ENCODE results near the gene EYS.

GRCh38 chr6:65170273-65170672 lies 536.8 kb downstream of the EYS start:
- TF ChIP-seq POLR2A (IDR thresholded peaks at IDR 0.05; ENCODE audit: extremely low read depth, insufficient read length) (no peak), MYC (IDR thresholded peaks at IDR 0.05; ENCODE audit: low read depth, low read length) (no peak), CTCF (IDR thresholded peaks at IDR 0.05; ENCODE audit: low read depth, low read length) (no peak)
- TF ChIP-seq, protein P1, sequence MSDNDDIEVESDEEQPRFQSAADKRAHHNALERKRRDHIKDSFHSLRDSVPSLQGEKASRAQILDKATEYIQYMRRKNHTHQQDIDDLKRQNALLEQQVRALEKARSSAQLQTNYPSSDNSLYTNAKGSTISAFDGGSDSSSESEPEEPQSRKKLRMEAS (IDR thresholded peaks at IDR 0.05; ENCODE audit: low read depth, low read length) = no peak
